Fibroblast of skin of left biceps (primary cell): ENCODE data around the gene ITGB3BP.
A peak's percentile ranks its signal among the peaks of the same experiment; 100 is the strongest.
"Not testable (repeated sequence)": the region's sequence is repeated elsewhere in the genome, so short reads cannot be mapped to it uniquely, and the experiment has no call there.

Source experiments
- DNase-seq, 2 experiments: peaks; one replicate each; pipeline ENCODE4 v3.0.0-alpha.2; 2013; ENCODE audit warnings: low read depth in 2 of 2

Gene ITGB3BP

GRCh38 chr1:63420746-63421145, 102.3 kb downstream of the ITGB3BP start:
- not testable (repeated sequence) for DNase-seq

GRCh38 chr1:63418101-63418500, 104.9 kb downstream of the ITGB3BP start:
- DNase-seq = no peak

- no peak for DNase-seq
These were observed 108.2 kb downstream of the ITGB3BP start for GRCh38 chr1:63414691-63415365.

- DNase-seq = no peak
These were observed 109.6 kb downstream of the ITGB3BP start for GRCh38 chr1:63413394-63413793.

GRCh38 chr1:63411066-63411465, 112.0 kb downstream of the ITGB3BP start:
- DNase-seq = no peak

- peak in 1 of 2 experiments; percentile 14 for DNase-seq
These were observed 114.7 kb downstream of the ITGB3BP start for GRCh38 chr1:63408331-63408730.

GRCh38 chr1:63407002-63407401, 116.0 kb downstream of the ITGB3BP start:
- DNase-seq = no peak

- DNase-seq = no peak
These were observed 117.0 kb downstream of the ITGB3BP start for GRCh38 chr1:63405987-63406386.

GRCh38 chr1:63405021-63405420, 118.0 kb downstream of the ITGB3BP start:
- DNase-seq = no peak

- DNase-seq = no peak
These were observed 119.6 kb downstream of the ITGB3BP start for GRCh38 chr1:63403386-63403785.

- DNase-seq = no peak
These were observed 121.1 kb downstream of the ITGB3BP start for GRCh38 chr1:63401945-63402344.
